ENCODE measurements around the gene ARMC6.

- TF ChIP-seq CTCF (IDR thresholded peaks at IDR 0.05; ENCODE audit: extremely low read depth in 1 of 2, insufficient read depth in 1 of 2, low read depth in 1 of 2, low read length in 2 of 2) (no peak), EZH2 (IDR thresholded peaks at IDR 0.05; ENCODE audit: borderline replicate concordance, low read depth, low read length, severe bottlenecking) (no peak), POLR2A (IDR thresholded peaks at IDR 0.05; ENCODE audit: low read depth, low read length) (no peak), POLR2AphosphoS5 (IDR thresholded peaks at IDR 0.05; ENCODE audit: insufficient read depth, low read depth, low read length) (no peak), MAX (IDR thresholded peaks at IDR 0.05; ENCODE audit: insufficient read depth, insufficient read length) (no peak), MYC (IDR thresholded peaks at IDR 0.05; ENCODE audit: low read depth, low read length) (no peak), JUN (IDR thresholded peaks at IDR 0.05; ENCODE audit: borderline replicate concordance, insufficient read depth, insufficient read length, low read depth) (no peak)
Observed at GRCh38 chr19:19106056-19106551, 72.7 kb downstream of the ARMC6 start.

Data from endothelial cell of umbilical vein (primary cell).